CD4-positive, alpha-beta T cell (primary cell): ENCODE data around the gene NEU4. TPM values are rescaled to one million over a fixed set of nuclear protein-coding genes. Genes with fewer than 3 reads are reported as not detected.
A peak's percentile ranks its signal among the peaks of the same experiment; 100 is the strongest.

ENCODE experiments used
- ATAC-seq: fragments of 200-7000 bp; cut with Tn5 transposase; one replicate; pipeline ENCODE4 v1.10.0; 2022; ENCODE audit warnings: mild to moderate bottlenecking; ENCODE audit not compliant: poor library complexity
- CTCF ChIA-PET: fragments of 350-600 bp; sonication (Branson Sonifier 250); formaldehyde crosslinking; loops from one replicate; lab custom pipeline; 2021; ENCODE audit warnings: antibody characterized with exemption, inconsistent platforms; lab: Charles Lee
- POLR2A ChIA-PET: fragments of 350-600 bp; sonication (Branson Sonifier 250); formaldehyde crosslinking; loops from one replicate; lab custom pipeline; 2021; ENCODE audit warnings: antibody characterized with exemption, inconsistent platforms; lab: Charles Lee
- DNase-seq, 14 experiments: peaks; one replicate each; pipeline ENCODE4 v3.0.0-alpha.2; 2013 to 2020; ENCODE audit warnings: mixed read lengths in 2 of 14
- H3K27ac ChIP-seq, 2 donors: one replicate each; pipeline versions ENCODE4 v1.5.1 to v1.7.0; 2013; ENCODE audit warnings: low read length in 2 of 2, low read depth in 1 of 2, mild to moderate bottlenecking in 1 of 2
- H3K27me3 ChIP-seq, 2 experiments: 1 replicate in 1 of 2; 2 replicates in 1 of 2; pipeline versions ENCODE4 v1.6.1 to v1.7.0; 2013; ENCODE audit warnings: low read length in 2 of 2, control low read depth in 1 of 2, mild to moderate bottlenecking in 1 of 2, moderate library complexity in 1 of 2; ENCODE audit not compliant: insufficient read depth in 2 of 2, control insufficient read depth in 1 of 2
- H3K36me3 ChIP-seq: one replicate; pipeline ENCODE4 v1.6.1; 2013; ENCODE audit warnings: low read length, control low read depth; ENCODE audit not compliant: insufficient read depth
- H3K4me1 ChIP-seq: one replicate; pipeline ENCODE4 v1.6.1; 2013; ENCODE audit warnings: low read length, control low read depth; ENCODE audit not compliant: insufficient read depth
- H3K4me3 ChIP-seq: one replicate; pipeline ENCODE4 v1.5.1; 2013; ENCODE audit warnings: mild to moderate bottlenecking, low read length, moderate library complexity
- H3K9me3 ChIP-seq, 2 experiments: 1 replicate in 1 of 2; 2 replicates in 1 of 2; pipeline versions ENCODE4 v1.6.1 to v1.7.0; 2013; ENCODE audit warnings: low read length in 2 of 2, mild to moderate bottlenecking in 2 of 2, control low read depth in 1 of 2, moderate library complexity in 1 of 2; ENCODE audit not compliant: control insufficient read depth in 1 of 2, insufficient read depth in 1 of 2
- H3K27ac Mint-ChIP-seq: one replicate; pipeline ENCODE4 v1.8.0; 2020; ENCODE audit warnings: mixed read lengths
- H3K27me3 Mint-ChIP-seq: one replicate; pipeline ENCODE4 v1.8.0; 2021; ENCODE audit warnings: mixed read lengths
- H3K36me3 Mint-ChIP-seq: one replicate; pipeline ENCODE4 v1.8.0; 2021; ENCODE audit warnings: low read depth, mixed read lengths
- H3K4me1 Mint-ChIP-seq: one replicate; pipeline ENCODE4 v1.8.0; 2021; ENCODE audit warnings: low read depth, mixed read lengths
- H3K4me3 Mint-ChIP-seq: one replicate; pipeline ENCODE4 v1.8.0; 2020; ENCODE audit warnings: mild to moderate bottlenecking, mixed read lengths
- H3K9me3 Mint-ChIP-seq: one replicate; pipeline ENCODE4 v1.8.0; 2020; ENCODE audit warnings: mixed read lengths
- CTCF ChIP-seq: fragments of 200-600 bp; IDR thresholded peaks from one replicate; pipeline ENCODE4 v1.8.0; 2022; ENCODE audit warnings: antibody characterized with exemption, mild to moderate bottlenecking
- intact Hi-C, 2 experiments: fragments of 100-400 bp; cut with DNase I in 1 of 2; cut with micrococcal nuclease in 1 of 2; formaldehyde crosslinking; loops; one replicate each; pipeline versions ENCODE4 v1.15.1 to v1.9.0; 2023 to 2025; cut with DNase I, micrococcal nuclease
- total RNA-seq, 174 experiments: library from RNA in 2 of 174; stranded (reverse) in 2 of 174; gene quantifications; one replicate each; pipeline ENCODE4 v1.2.3 and lab custom pipeline; 2021 to 2026

NEU4 gene
- total RNA-seq, 2 experiments from 2014 or later, result 4.3 to 6.8 TPM

- DNase-seq, result peak in 1 of 14 experiments; percentile 22
- intact Hi-C loops, result no loop called here
- no peaks in the 10 kb centered on the region for H3K4me1 Mint-ChIP-seq
- H3K27me3 Mint-ChIP-seq, result no peaks in the 10 kb centered on the region
- peaks cover 37% of the 10 kb centered on the region for H3K4me1 ChIP-seq
- H3K36me3 Mint-ChIP-seq, result no peaks in the 10 kb centered on the region
- POLR2A ChIA-PET, result no interaction called here
- no peak overlapping the region for H3K4me3 Mint-ChIP-seq
- H3K9me3 ChIP-seq, result no peaks in the 10 kb centered on the region
- H3K27me3 ChIP-seq, result no peaks in the 10 kb centered on the region
- H3K27ac Mint-ChIP-seq, result no peak overlapping the region
- TF ChIP-seq CTCF, result no peak
- peaks cover 4% of the 10 kb centered on the region for H3K36me3 ChIP-seq
- no peak overlapping the region for H3K27ac ChIP-seq
- H3K9me3 Mint-ChIP-seq, result no peaks in the 10 kb centered on the region
- no peak for ATAC-seq
- CTCF ChIA-PET, result interaction anchor here (1.5 kb wide), 1 partner anchor 26 kb away, joined by 3 read pairs; no protein-coding TSS in a partner anchor
- H3K4me3 ChIP-seq, result no peak overlapping the region
These were observed 43.4 kb downstream of the NEU4 start for GRCh38 chr2:241852116-241852980.

GRCh38 chr2:241852981-241853631 lies 44.1 kb downstream of the NEU4 start:
- CTCF ChIA-PET, result interaction anchor here (1.1 to 1.5 kb wide), 2 partner anchors 17 to 25 kb away, joined by 3 read pairs; no protein-coding TSS in a partner anchor
- no peak for DNase-seq

More at GRCh38 chr2:241852981-241853631, 44.1 kb downstream of the NEU4 start:
- H3K27ac ChIP-seq, result no peak overlapping the region
- H3K27me3 ChIP-seq, result no peaks in the 10 kb centered on the region
- POLR2A ChIA-PET, result no interaction called here
- Mint-ChIP-seq H3K36me3 (no peaks in the 10 kb centered on the region), H3K4me3 (no peak overlapping the region), H3K4me1 (peaks cover 4% of the 10 kb centered on the region), H3K27ac (no peak overlapping the region), H3K9me3 (no peaks in the 10 kb centered on the region), H3K27me3 (no peaks in the 10 kb centered on the region)
- no peak for ATAC-seq
- intact Hi-C loops, result no loop called here
- TF ChIP-seq CTCF, result no peak
- peaks cover 45% of the 10 kb centered on the region for H3K4me1 ChIP-seq
- H3K36me3 ChIP-seq, result peaks cover 4% of the 10 kb centered on the region
- H3K4me3 ChIP-seq, result no peak overlapping the region
- no peaks in the 10 kb centered on the region for H3K9me3 ChIP-seq
